Spleen (tissue), 7 donors: Measurements from ENCODE around the gene IFFO2.

Experiments used
- CTCF ChIP-seq, 11 experiments: fragments of 200-600 bp in 7 of 11; fragments of 450-650 bp in 4 of 11; sonication (generic) in 4 of 11; IDR thresholded peaks in 8 of 11; conservative IDR thresholded peaks in 3 of 11; 1 replicate in 7 of 11; 2 replicates in 4 of 11; pipeline versions ENCODE4 v1.4.0 to v1.8.0; 2016 to 2021; ENCODE audit warnings: antibody characterized with exemption in 11 of 11, inconsistent platforms in 4 of 11, mild to moderate bottlenecking in 1 of 11
- POLR2AphosphoS5 ChIP-seq, 3 donors: sonication (generic); formaldehyde crosslinking; IDR thresholded peaks; one replicate each; pipeline ENCODE4 v1.5.1; 2017; ENCODE audit warnings: antibody characterized with exemption in 3 of 3
- donor health status: DM: no; HTN: no; CAD: no; lungs with moderate emphysema.
- donor health status: DM: no; HTN: no; CAD: no.
- donor health status: DM: no; HTN: no; CAD: no.

- TF ChIP-seq POLR2AphosphoS5 (IDR thresholded peaks at IDR 0.05) (peak in 1 of 3 donors; percentile 10), CTCF (IDR thresholded peaks at IDR 0.05 in 8 of 11, conservative IDR thresholded peaks at IDR 0.05 in 3 of 11) (no peak)
Observed at GRCh38 chr1:18919197-18919905, 37.1 kb downstream of the IFFO2 start.
